NCI-H1436 (cell line): ENCODE results near the gene ARMCX6.
A peak's percentile ranks its signal among the peaks of the same experiment; 100 is the strongest.
"Not testable (repeated sequence)": the region's sequence is repeated elsewhere in the genome, so short reads cannot be mapped to it uniquely, and the experiment has no call there.

Source experiments
- DNase-seq: peaks from one replicate; lab custom pipeline; 2025; lab: John Stamatoyannopoulos, UW

The ARMCX6 gene

GRCh38 chrX:101617211-101618191, at the start of gene ARMCX6:
TSS of gene ARMCX6 (minus strand) at chrX:101618000. CDS start at chrX:101616620, 1,380 bp downstream.
- peak; percentile 80 for DNase-seq

- peak; percentile 53 for DNase-seq
Measured at GRCh38 chrX:101659601-101660063, 41.8 kb upstream of the ARMCX6 start, which contains the start of gene ARMCX2. TSS of gene ARMCX2 (minus strand) at chrX:101659850. CDS start at chrX:101657588, 2,262 bp downstream.

- peak; percentile 70 for DNase-seq
Measured at GRCh38 chrX:101658661-101659491, 41.1 kb upstream of the ARMCX6 start.

- DNase-seq, result no peak
Measured at GRCh38 chrX:101657495-101657894, 39.7 kb upstream of the ARMCX6 start.

GRCh38 chrX:101656817-101657216, 39.0 kb upstream of the ARMCX6 start:
- DNase-seq, result no peak

GRCh38 chrX:101655534-101655933, 37.7 kb upstream of the ARMCX6 start:
- DNase-seq, result no peak

- DNase-seq, result not testable (repeated sequence)
Measured at GRCh38 chrX:101647716-101648115, 29.9 kb upstream of the ARMCX6 start.

GRCh38 chrX:101642093-101642492, 24.3 kb upstream of the ARMCX6 start:
- no peak for DNase-seq

GRCh38 chrX:101639583-101639982, 21.8 kb upstream of the ARMCX6 start:
- DNase-seq, result no peak

GRCh38 chrX:101619364-101619763, 1.6 kb upstream of the ARMCX6 start:
- peak; percentile 80 for DNase-seq

- DNase-seq, result no peak
Measured at GRCh38 chrX:101605728-101606127, 12.1 kb downstream of the ARMCX6 start.

GRCh38 chrX:101605146-101605545, 12.7 kb downstream of the ARMCX6 start:
- no peak for DNase-seq

- DNase-seq, result no peak
Measured at GRCh38 chrX:101602077-101602476, 15.7 kb downstream of the ARMCX6 start.

- DNase-seq, result not testable (repeated sequence)
Measured at GRCh38 chrX:101599592-101599991, 18.2 kb downstream of the ARMCX6 start.

- peak; percentile 61 for DNase-seq
Measured at GRCh38 chrX:101595739-101596419, 21.9 kb downstream of the ARMCX6 start.
